ENCODE results near the gene FCN3. TPM values are rescaled to one million over a fixed set of nuclear protein-coding genes. Genes with fewer than 3 reads are reported as not detected.

Gene FCN3
- total RNA-seq, 1 experiment from 2014 or later: not detected

GRCh38 chr1:27341525-27342252, 32.9 kb downstream of the FCN3 start, which contains the start of gene SYTL1:
Gene SYTL1, plus strand, starts transcription at chr1:27342022. Its CDS starts 3,313 bp downstream, at chr1:27345335.
- DNase-seq (ENCODE audit: low read depth): peak; percentile 56

GRCh38 chr1:27339213-27339612, 35.4 kb downstream of the FCN3 start:
- DNase-seq (ENCODE audit: low read depth): no peak

- DNase-seq (ENCODE audit: low read depth): no peak
These were observed 35.9 kb downstream of the FCN3 start for GRCh38 chr1:27338751-27339150.

GRCh38 chr1:27336756-27337155, 37.9 kb downstream of the FCN3 start:
- DNase-seq (ENCODE audit: low read depth): no peak

GRCh38 chr1:27335506-27336422, 38.9 kb downstream of the FCN3 start:
- DNase-seq (ENCODE audit: low read depth): no peak

- DNase-seq (ENCODE audit: low read depth): no peak
These were observed 40.8 kb downstream of the FCN3 start for GRCh38 chr1:27333717-27334279.

GRCh38 chr1:27332536-27333281, 41.9 kb downstream of the FCN3 start:
- DNase-seq (ENCODE audit: low read depth): peak; percentile 34

GRCh38 chr1:27331922-27332321, 42.7 kb downstream of the FCN3 start:
- DNase-seq (ENCODE audit: low read depth): no peak

- DNase-seq (ENCODE audit: low read depth): no peak
These were observed 43.2 kb downstream of the FCN3 start for GRCh38 chr1:27331426-27331825.

GRCh38 chr1:27330786-27331185, 43.8 kb downstream of the FCN3 start:
- DNase-seq (ENCODE audit: low read depth): no peak

- no peak for DNase-seq (ENCODE audit: low read depth)
These were observed 46.7 kb downstream of the FCN3 start for GRCh38 chr1:27327964-27328363.

- DNase-seq (ENCODE audit: low read depth): no peak
These were observed 49.3 kb downstream of the FCN3 start for GRCh38 chr1:27325286-27325685.

GRCh38 chr1:27322569-27323240, 51.9 kb downstream of the FCN3 start:
- DNase-seq (ENCODE audit: low read depth): no peak

GRCh38 chr1:27321813-27322568, 52.6 kb downstream of the FCN3 start, which contains the start of gene TMEM222:
Gene TMEM222, plus strand, starts transcription at chr1:27322163. Its CDS starts 35 bp downstream, at chr1:27322198.
- DNase-seq (ENCODE audit: low read depth): peak; percentile 96

Other genes starting within 250 kb of the FCN3 start
- 14.9 and 16.7 TPM in 2 replicates for gene SLC9A1, start 219.7 kb downstream of the FCN3 start, total RNA-seq (2014; rRNA removed)
- gene WDTC1, start 140.2 kb downstream of the FCN3 start, total RNA-seq (2014; rRNA removed): 19.3 and 19.8 TPM in 2 replicates
- 50.5 and 52.2 TPM in 2 replicates for gene TMEM222, start 52.7 kb downstream of the FCN3 start, total RNA-seq (2014; rRNA removed)
- 0.63 TPM in 1 of 2 replicates, not detected in the other for gene SYTL1, start 32.8 kb downstream of the FCN3 start, total RNA-seq (2014; rRNA removed)
- gene MAP3K6, start 7.9 kb downstream of the FCN3 start, total RNA-seq (2014; rRNA removed): 36.9 and 37.0 TPM in 2 replicates
- not detected in 2 replicates for gene CD164L2, start 8.5 kb upstream of the FCN3 start, total RNA-seq (2014; rRNA removed)
- gene GPR3, start 17.8 kb upstream of the FCN3 start, total RNA-seq (2014; rRNA removed): 8.1 and 8.7 TPM in 2 replicates
- 21.2 and 31.0 TPM in 2 replicates for gene WASF2, start 115.3 kb upstream of the FCN3 start, total RNA-seq (2014; rRNA removed)
- gene AHDC1, start 229.3 kb upstream of the FCN3 start, total RNA-seq (2014; rRNA removed): 33.5 and 40.4 TPM in 2 replicates

Data from LHCN-M2 (cell line).